HG02571 (cell line): ENCODE measurements around the gene DUS4L.

Experiments used
- ATAC-seq: cut with Tn5 transposase; IDR thresholded peaks from one replicate; pipeline ENCODE4 v1.9.1; 2021; ENCODE audit warnings: mild to moderate bottlenecking, moderate library complexity; ENCODE audit not compliant: unreplicated experiment

Gene DUS4L

GRCh38 chr7:107579885-107580715 lies 16.3 kb downstream of the DUS4L start, which contains the start of gene BCAP29:
Gene BCAP29 (plus strand): TSS chr7:107580246. CDS start chr7:107580773, 527 bp downstream.
- ATAC-seq, result peak; percentile 92

- ATAC-seq, result no peak
Measured at GRCh38 chr7:107580716-107581383, 17.1 kb downstream of the DUS4L start.

- no peak for ATAC-seq
Measured at GRCh38 chr7:107581387-107582013, 17.7 kb downstream of the DUS4L start.

GRCh38 chr7:107582875-107583274 lies 19.1 kb downstream of the DUS4L start:
- no peak for ATAC-seq

DNA sequence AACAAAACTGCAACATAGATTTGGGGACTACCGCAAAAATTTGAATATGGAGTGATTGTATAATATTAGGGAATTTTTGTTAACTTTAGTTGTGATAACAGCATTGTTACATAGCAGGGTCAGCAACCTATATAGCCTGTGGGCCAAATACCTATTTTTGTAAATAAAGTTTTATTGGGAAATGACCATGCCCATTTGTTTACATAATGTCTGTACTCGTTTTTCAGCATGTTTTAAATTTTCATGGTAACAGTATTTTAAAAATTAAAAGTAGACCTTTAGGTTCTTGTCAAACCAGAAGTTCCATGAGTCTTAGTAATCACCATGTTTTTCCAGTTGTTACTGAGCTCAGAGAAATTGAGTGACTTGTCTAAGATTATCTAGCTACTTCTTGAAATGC lies 20.9 kb downstream of the DUS4L start:
- no peak for ATAC-seq

DNA sequence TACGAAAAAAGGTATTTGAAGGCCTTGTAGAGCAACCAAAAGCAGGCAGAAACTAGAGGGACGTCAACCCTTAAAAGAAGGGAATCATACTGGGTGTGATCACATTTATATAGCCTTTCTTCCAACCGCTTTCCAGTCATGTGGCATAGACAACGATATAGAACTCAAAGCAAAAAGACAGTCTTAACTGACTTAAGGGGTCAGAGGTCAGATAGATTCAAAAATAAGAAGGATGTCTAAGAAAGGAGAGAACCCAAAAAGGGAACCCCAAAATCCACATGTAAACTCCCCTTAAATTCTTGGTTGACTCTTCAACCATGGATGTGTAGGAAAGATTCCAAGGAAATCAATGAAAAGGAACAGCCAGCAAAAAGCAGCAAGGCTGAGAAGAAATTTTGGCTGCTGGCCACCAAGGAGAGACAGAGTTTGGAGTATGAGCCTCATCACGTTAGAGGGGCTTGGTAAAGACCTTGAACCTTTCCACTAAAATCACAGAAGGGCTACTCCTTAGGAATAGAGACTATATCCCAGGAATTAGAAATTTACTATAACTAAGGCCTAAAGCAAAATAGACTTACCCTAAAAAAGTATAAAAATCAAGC lies 24.9 kb downstream of the DUS4L start:
- no peak for ATAC-seq

DNA sequence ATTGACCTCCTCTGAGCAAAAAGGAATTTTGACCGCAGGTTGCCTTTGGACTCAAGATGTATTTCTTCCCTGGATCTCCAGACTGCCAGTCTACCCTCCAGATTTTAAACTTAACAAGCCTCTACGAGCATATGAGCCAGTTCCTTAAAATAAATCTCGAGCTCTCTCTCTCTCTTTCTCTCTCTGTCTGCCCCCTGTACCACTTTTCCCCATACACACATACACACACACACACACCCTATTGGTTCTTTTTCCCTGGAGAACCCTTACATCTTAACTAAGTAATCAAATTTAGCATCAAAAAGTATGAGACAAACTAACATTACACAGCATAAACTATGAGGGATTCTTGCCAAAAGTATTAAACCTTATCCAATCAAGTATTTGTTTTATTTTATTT lies 27.6 kb downstream of the DUS4L start:
- ATAC-seq, result no peak

GRCh38 chr7:107592361-107593024 lies 28.7 kb downstream of the DUS4L start:
- no peak for ATAC-seq

DNA sequence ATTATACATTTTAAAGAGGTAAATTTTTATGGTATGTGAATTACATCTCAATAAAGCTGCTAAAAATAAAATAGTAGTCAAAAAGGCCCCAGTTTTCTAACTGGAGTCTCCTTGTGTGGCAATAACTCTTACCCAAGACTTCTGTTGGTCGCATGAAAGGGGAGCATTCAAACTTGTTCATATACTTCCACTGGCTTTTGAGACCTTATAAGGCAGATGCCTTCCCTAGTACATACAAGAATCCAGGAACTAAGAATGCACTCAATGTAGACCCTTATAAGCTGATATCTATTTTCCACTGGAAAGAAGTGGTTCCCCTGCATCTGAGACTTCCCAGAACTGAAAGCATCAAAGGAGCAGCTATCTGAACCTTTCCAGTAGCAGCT lies 29.2 kb downstream of the DUS4L start:
- ATAC-seq, result no peak

- ATAC-seq, result no peak
Measured at GRCh38 chr7:107594961-107595737, 31.4 kb downstream of the DUS4L start.

DNA sequence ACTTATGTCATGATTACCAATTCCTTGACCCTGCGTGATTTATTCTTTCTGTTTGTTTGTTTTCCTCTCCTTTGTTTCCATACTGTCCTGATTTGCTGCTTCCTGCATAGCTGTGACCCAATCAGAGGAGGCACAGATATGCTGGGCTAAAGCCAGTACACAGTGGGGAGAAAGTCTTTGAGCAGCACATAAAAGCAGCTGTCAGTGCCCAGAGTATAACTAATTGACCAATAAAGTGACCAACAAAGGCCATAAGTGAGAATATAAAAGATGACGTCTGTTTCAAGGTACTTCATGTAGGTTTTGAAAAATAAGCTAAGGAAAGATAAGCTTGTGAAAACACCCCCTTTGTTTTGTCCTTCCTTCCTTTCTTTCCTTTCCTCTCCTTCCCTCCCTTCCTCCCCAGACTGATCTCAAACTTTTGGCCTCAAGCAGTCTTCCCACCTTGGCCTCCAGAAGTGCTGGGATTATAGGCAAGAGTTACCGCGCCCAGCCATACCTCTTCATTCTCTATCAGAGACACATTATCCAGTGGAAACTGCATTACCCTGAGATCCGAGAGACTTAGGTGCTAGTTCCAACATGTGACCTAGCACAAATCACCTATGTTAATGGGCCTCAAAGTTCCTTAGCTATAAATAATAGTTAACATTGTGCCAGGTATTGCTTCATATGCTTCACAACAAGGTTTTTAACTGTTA lies 33.3 kb downstream of the DUS4L start:
- no peak for ATAC-seq

DNA sequence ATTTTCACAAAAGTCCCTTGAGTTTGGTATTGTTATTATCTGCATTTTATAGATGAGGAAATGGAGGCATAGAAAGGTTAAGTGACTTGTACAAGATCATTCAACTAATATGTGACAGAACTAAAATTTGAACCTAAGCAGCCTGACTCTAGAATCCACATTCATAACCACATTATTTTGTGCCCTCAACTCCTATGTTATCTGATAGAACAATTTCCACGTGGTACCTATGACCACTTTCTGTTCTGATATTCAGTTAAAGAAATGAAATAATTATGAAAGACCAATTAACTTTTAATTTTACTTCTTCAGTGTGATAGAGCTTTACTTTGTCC lies 33.8 kb downstream of the DUS4L start:
- ATAC-seq, result no peak

DNA sequence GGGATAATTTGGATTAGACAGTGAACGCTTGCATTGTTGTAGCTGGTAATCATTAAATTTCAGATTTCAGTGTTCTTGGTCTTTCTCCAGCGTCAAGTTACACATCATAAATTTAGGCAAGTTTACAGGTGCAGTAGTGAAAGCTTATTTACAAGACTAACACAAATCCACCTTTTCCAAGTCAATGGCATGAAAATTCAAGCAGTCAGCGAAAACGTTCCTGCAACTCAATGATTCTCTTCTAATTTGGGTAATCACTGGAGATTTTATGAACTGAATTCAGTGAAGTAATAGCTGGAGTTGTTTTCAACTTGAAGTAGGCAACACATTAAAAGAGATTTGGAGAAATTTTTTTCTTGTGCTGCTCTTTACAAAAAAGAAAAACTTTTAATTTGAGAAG lies 34.2 kb downstream of the DUS4L start:
- ATAC-seq, result no peak

DNA sequence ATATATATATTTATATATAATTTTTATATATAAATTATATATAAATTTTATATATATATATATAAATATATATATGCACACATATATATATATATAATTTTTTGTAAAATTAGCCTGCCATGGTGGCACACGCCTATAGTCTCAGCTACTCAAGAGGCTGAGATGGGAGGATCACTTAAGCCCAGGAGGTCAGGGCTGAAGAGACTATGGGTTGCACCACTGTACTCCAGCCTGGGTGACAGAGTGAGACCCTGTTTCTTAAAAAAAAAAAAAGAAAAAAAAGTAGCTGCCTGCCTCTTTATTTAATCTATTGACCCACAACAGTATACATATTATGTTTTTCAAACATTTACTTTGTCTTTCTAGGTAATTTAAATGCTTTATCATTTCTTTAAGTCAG lies 35.5 kb downstream of the DUS4L start:
- no peak for ATAC-seq

DNA sequence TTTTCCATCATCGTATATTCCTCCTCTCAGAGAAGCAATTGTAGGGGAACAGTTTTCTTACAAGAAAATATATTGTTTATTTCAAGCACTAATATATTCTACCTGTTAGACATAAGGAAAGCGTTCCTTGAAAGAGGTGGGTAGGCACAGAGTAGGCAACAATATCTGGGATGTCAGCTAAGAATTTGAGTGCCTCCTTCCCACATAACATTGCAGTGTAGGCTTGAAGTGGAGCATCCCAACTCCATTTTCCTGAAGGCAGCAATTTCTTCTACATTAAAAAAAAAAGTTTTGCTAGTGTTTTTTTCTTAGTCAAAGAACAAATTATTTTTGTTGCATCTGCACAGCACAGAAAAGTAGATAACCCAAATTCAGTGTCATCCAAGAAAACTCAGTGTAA lies 37.0 kb downstream of the DUS4L start:
- ATAC-seq, result no peak

DNA sequence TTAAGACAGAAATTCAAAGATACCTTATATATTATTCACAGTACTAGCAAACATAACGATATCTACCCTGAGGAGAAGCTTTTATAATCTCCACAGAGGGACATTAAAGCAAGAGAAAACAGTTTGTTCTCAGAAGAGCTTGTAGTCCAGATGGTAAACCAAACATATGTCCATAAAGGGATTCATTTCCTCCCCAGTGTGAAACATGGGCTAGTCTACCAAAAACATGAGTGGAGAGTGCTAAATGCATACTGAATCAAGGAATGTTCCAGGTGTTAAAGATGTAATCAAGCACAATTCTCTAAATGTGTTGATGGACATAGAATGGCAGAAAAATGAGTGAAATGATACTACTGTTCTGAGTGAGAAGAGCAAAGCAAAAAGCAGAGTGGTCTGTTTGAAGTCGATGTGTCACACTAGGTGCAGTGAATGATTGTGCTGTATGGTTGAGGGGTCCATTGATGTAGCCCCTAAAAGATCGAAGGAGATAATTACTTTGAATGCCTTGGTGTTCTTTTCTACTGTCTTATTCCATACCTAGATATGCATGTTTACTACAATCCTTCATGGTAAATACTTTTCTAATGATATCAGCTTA lies 41.5 kb downstream of the DUS4L start:
- ATAC-seq, result no peak

DNA sequence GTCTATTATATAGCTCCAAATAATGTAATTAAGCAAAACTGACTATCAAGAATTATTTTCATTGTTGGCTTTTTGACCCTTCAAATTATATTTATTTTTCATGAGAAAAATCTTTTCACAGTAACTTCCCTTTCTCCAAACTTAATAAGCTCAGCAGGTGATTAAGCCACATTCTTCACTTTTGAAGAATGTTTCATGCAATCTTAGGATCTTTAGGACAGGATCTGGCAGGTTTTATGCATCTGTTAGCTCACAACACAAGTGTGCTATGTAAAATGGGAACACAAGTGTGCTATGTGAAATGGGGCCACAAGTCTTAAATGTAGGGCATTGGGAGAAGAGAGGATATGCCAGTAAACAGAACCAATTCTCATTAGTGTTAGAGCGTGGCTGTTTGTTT lies 42.5 kb downstream of the DUS4L start:
- no peak for ATAC-seq

- ATAC-seq, result no peak
Measured at GRCh38 chr7:107609811-107610261, 46.1 kb downstream of the DUS4L start.

DNA sequence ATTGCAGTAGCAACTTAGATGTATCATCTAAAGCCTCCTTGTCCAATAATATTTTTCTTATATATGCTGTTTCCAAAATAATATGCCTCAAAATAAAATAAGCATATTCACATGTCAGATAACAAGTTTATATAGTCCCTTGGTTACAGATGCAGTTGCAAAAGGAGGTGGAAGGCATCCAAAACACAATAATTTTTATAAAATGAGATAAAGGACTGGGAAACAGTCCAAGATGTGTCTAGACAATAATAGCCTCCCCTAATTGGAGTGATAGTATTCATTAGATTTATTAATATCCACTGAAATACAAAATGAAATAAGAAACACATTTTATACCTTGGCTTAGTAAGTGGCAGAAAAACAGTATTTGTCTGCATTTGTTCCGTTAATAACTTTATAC lies 46.6 kb downstream of the DUS4L start:
- no peak for ATAC-seq
